NCI-H2227 (cell line): Measurements from ENCODE around the gene CDHR5.
"Not testable (repeated sequence)": the region's sequence is repeated elsewhere in the genome, so short reads cannot be mapped to it uniquely, and the experiment has no call there.

Source experiments
- DNase-seq: peaks from one replicate; lab custom pipeline; 2025; ENCODE audit not compliant: unreplicated experiment; lab: John Stamatoyannopoulos, UW

The CDHR5 gene, protein sequence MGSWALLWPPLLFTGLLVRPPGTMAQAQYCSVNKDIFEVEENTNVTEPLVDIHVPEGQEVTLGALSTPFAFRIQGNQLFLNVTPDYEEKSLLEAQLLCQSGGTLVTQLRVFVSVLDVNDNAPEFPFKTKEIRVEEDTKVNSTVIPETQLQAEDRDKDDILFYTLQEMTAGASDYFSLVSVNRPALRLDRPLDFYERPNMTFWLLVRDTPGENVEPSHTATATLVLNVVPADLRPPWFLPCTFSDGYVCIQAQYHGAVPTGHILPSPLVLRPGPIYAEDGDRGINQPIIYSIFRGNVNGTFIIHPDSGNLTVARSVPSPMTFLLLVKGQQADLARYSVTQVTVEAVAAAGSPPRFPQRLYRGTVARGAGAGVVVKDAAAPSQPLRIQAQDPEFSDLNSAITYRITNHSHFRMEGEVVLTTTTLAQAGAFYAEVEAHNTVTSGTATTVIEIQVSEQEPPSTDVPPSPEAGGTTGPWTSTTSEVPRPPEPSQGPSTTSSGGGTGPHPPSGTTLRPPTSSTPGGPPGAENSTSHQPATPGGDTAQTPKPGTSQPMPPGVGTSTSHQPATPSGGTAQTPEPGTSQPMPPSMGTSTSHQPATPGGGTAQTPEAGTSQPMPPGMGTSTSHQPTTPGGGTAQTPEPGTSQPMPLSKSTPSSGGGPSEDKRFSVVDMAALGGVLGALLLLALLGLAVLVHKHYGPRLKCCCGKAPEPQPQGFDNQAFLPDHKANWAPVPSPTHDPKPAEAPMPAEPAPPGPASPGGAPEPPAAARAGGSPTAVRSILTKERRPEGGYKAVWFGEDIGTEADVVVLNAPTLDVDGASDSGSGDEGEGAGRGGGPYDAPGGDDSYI

DNA sequence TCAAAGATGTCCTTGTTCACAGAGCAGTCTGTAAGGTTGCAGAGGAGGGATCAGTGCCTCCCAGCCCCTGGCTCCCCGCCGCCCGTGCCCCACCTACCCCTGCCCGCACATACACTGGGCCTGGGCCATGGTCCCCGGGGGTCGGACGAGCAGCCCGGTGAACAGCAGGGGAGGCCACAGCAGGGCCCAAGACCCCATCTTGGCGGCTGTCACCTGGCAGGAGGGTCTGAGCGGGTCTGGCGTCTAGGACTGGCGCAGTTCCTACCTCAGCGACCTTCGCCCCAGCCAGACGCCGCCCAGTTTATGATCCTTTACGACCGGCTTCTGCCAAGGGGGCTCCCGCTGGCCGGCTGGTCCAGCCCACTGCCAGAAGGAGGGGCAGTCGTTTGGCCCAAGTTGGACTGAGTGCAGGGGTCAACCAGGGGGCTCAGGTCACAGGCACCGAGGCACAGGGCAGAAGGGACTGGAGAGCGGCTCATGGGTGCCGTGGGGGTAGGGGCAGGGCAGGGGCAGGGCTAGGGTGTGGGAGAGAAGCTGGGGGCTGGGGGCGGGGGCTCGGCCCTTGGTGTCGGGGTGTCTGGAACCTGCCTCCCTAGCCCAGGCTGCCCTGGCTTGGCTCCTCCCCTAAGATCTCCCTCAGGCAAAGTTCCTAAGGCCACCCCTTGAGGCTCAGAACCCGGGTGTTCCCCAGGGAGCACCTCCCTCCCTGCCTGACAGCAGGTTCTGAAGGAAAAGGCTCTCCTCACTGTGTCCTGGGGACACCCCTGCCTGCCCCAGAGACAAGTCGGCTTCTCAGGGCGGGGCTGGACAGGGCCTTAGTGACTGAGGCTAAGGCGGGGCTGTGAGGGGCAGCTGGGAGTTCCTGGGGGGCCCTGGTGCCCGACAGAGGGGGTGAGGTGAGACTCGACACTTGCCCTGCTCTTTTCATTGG, at the start of gene CDHR5:
Gene CDHR5 (minus strand): TSS at position 251 of the 931 bp plus-strand sequence. CDS start 53 bp downstream, at position 198.
- no peak for DNase-seq

DNA sequence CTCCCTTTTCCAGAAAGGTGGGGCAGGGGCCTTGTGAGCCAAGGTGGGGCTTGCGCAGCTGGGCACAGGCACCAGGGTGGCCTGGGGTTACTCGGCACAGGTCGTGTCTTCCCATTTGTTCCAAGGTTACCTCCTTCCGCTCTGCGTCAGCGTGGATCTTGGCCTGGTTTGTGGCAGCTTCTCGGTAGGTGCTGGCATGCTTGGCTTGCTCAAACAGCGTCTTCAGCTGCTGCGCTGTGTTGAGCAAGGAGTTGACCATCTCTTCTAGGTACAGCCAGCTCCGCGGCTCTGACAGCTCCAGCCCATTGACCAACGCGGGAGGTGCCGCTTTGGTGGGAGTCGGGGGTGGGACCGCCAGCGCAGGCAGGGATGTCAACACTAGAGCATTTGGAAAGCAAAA, 49.7 kb upstream of the CDHR5 start:
- DNase-seq: no peak

DNA sequence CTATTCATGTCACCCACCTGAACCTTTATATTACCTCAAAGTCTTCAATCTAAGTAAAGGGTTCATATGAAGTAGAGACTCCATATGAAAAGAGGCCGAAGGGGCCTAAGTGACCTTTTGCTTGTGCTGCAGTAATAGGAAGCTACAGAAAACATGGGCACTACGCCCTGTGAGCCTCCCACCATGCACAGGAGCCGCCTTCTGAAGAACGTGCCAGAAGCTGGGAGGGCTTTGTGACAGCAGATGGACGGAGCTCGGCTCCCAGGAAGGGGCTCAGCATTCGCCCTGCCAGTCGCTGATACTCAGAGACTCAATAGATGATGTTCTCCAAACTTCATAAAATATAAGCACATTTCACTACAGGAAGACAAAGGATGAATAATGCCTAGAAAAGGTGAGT, 49.1 kb upstream of the CDHR5 start:
- no peak for DNase-seq

DNA sequence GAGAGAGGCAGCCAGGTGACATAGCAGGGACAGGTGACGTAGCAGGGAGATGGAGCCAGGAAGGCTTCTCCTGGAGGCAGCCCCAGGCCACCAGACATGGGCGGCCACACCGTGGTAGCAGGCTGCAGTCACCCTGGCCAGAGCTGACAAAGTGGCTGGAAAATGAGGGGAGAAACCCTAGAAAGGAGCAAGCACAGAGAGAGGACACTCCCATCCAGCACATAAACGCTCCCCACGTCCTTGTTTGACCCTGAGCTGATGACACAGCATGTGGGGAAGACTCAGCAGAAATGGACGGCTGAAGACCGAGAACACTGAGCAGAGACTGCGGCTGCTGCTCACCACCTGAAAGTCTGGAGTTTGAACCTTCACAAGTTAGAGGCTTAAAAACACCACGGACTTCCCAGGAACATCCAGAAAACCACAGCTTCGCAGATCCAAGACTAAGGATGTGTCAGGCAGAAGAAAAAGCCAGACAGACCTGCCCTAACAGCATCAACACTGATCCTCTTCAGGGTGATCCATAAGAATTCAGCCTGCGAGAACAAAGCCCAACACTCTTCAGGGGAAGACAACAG, 41.0 kb upstream of the CDHR5 start:
- DNase-seq: peak; percentile 74

DNA sequence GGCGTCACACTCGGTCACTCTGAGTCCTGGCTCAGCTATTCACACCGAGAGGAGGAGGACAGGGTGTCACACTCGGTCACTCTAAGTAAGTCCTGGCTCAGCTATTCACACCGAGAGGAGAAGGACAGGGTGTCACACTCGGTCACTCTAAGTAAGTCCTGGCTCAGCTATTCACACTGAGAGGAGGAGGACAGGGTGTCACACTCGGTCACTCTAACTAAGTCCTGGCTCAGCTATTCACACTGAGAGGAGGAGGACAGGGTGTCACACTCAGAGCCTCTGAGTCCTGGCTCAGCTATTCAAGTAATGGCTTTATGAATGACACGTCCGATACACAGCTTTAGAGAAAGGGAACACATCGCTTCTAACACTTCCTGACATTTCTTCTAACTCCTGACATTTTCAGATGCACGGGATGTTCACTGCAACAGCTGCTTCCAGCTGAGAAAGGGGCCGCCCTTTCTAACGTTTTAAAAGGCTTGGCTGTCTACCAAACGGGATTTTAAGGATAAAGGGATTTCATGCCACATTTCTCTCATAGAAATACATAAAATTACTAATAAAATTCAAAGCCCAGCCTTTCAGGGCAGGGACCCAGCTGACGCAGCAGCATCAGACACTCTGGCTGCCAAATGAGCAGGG, 40.4 kb upstream of the CDHR5 start:
- no peak for DNase-seq

DNA sequence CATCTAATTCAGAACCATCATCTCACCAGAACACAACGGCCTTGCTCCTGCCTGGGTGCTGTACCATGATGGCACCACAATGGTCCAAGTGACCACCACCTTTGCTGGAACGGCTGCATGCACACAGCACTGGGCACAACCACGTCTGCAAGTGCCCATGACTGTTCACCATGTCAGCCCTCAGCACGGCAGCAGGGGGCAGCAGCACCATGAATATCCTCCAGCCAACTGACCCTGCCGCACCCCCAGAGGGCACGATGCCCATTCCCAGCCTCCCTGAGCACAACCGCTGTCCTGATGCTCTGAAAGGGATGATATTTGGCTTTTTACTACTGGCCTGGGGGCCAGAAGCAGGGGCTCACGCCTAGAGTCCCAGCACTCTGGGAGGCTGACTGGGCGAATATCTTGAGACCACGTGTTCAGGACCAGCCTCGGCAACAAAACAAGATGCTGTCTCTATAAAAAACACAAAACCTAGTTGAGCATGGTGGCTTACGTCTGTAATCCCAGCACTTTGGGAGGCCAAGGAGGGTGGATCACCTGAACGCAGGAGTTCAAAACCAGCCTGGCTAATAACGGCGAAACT, 38.0 kb upstream of the CDHR5 start:
- peak; percentile 50 for DNase-seq

DNA sequence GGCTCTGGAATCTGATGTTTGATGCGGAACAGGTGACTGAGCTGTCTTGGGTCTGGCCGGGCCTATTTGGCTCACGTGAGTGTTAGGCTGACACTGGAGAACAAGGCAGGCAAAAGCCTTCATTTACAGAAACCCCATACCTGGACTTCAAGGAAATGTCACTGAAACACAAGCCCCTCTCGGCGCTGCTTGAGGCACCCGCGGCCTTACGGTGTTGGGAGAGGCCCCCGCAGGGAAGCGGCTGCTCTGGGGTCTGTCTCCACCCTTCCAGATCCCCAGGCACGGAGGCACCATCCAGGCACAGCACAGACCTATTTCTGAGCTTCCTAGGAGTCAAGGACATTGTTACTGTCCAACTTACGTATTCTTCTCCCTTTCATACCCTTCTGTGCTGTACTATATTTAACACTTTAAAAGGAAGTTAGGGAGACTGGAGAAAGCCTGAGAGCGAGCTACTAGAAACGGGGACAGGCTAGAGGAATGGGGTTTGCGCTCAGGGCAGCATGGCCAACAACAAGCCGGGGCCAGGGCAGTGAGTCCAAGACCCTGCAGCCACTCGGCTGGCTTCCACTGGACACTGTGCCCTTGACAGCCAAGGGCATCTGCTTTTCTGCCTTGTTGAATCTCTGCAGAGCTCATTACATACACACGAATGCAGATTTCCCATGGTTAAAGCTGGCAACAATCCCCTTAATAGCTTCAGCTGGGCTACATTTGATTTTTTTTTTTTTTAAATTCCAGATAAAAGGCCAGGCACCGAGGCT, 36.1 kb upstream of the CDHR5 start:
- no peak for DNase-seq

DNA sequence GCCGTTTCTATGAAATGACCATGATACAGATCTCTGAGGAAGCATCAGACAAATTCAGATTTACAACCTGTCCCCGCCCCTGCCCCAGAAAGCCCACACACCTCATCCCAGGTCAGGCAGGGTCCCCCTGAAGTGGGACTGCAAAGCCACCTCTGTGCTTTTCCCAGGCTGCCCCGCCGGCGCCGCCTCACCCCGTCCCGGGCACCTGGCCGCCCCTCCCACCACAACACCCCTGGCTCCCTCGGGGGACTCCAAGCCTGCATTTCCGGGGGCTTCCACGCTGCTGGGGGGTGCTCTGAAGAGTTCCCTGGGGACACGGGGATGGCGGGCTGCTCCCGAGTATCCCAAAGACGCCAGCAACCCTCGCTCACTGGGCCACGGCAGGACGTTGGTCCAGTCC, 35.5 kb upstream of the CDHR5 start:
- DNase-seq: no peak

DNA sequence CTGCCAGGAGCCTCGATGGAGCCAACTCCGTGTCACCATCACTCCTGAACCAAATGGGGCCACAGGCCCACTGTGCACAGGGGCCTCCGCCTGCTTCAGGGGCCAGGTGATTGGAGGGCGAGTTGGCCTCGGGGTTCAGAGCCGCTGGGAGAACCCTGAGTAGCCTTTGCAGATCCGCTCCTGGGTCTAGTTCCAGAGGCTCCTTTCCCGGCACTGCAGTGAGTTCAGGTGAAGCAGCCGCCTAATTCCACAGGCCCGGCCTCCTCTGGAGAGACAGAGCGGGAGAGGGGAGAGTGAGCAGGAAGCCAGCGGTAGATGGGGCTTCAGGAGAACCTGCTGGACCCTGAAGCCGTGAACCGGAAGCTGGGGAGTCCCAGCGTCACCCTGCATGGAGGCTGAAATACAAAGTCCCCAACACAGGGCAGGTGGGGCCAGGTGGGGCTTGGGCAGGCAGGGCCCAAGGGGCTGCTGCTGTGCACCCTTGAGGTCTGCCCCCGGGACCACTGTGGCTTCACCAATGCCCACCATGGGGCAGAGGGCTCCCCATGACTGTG, 34.9 kb upstream of the CDHR5 start:
- DNase-seq: no peak

DNA sequence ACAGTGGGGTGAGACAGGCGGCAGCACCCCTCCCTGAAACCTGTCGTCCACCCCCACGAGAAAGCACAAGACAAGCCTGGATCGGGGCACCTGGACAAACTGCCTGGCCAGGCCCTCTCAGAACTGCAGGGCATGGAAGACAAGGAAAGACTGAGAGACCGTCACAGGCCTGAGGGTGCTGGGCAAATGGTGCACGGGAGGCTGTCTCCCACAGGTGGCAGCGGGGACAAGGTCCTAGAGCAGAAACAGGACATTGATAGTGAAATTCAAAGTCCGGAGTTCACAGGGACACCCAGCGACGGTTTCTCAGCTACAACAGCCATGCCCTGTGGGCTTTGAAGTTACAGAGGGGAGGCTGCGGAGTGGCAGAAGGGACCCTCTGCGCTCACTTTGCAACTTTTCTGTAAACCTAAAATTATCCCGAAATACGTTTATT, 33.0 kb upstream of the CDHR5 start:
- no peak for DNase-seq

DNA sequence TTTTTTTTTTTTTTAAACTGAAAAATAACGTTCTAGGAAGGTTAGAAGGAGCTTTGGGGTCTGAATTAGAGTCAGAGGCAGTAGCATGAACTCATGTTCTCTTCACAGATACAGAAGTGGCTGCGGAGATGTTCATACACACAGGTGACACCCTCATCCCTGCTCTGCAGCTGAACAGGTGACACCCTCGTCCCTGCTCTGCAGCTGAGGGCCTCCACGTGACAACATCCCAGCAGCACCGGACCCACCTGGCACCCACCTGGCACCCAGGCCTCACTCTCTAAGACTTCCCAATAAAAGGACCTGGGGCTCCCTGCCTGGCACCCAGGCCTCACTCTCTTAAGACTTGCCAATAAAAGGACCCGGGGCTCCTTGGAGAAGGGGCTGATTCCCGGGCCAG, 32.1 kb upstream of the CDHR5 start:
- no peak for DNase-seq

DNA sequence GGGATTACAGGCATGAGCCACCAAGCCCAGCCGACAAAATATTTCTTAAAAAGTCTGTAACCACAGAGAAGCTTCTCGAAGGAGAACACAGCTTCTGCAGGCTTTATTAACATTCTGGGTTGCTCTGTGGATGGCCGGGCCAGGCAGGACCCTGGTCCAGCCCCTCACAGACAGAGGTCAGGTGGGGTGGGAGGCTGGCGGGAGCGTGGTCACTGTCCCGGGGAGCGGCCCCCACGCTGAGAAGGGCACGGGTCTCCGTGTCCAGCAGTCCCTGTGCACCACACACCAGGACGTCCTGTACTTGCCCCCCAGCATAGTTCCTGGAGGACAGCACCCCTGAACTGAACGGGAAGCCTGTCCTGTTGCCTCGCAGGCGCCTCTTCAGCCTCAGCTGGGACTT, 31.7 kb upstream of the CDHR5 start:
- no peak for DNase-seq

DNA sequence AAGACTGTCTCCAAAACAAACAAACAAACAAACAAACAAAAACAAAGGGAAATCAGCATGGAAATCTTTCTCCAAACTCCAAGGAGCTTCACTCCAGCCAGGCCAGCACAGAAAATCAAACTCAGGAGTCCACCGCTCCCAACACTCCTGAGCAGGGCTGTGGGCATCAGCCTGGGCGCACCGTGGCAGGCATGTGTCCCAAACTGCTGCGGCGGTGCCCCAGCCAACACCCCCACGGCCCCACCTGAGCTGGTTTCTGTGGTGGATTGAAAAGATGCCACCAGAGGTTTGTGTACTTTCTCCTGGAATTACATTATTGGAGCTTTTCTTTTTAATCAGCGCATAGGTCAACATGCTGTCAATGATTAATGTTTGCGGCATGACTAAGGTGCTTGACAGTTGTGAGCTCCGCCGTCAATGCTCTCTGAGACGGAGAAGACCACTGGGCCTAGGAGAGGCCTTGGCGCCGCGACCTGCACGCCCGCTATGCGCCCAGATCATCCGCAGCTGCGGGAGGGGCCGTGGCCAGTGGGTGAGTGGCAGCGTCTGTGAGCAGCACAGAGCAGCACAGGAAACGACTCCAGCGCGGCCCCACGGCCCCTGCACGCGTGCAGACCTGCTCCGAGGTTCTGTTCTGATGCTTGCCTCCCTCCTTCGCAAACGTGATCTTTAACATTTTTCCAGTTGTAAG, 30.4 kb upstream of the CDHR5 start:
- no peak for DNase-seq

DNA sequence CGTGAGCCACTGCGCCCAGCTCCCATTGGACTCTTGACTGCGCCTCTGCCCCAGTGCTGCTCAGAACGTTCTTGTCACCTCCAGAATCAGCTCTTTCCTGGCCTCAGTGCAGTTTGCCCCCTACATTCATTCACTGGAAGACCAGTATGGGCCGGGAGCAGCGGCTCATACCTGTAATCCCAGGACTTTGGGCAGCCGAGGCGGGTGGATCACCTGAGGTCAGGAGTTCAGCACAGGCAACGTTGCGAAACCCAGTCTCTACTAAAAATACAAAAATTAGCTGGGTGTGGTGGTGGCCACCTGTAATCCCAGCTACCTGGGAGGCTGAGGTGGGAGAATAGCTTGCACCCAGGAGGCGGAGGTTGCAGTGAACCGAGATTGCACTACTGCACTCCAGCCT, 29.7 kb upstream of the CDHR5 start:
- not testable (repeated sequence) for DNase-seq

DNA sequence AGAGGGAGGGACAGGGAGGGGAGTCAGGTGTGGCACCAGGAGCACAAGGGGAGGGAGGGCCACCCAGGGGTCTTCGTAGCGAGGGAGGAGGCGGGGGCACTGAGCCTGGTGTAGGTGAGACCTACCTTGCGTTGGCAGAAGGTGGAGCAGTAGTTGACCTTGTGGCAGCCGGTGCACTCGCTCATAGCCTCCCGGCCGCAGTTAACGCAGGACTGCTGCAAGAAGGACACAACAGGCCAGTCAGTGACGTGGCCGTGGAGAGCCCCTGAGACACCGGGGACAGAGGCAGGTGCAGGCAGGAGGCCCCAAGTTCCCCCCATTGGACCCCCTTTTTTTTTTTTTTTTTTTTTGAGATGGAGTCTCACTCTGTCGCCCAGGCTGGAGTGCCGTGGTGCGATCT, 29.1 kb upstream of the CDHR5 start:
- no peak for DNase-seq

DNA sequence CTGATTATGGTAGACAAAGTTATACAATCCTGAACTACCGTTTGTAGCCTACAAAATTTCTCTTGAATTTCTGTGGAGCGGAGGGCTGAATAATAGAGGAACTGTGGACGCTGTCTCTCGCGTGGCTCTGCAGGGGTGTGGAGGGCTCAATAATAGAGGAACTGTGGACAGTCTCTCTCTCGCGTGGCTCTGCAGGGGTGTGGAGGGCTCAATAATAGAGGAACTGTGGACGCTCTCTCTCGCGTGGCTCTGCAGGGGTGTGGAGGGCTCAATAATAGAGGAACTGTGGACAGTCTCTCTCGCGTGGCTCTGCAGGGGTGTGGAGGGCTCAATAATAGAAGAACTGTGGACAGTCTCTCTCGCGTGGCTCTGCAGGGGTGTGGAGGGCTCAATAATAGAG, 28.4 kb upstream of the CDHR5 start:
- not testable (repeated sequence) for DNase-seq

DNA sequence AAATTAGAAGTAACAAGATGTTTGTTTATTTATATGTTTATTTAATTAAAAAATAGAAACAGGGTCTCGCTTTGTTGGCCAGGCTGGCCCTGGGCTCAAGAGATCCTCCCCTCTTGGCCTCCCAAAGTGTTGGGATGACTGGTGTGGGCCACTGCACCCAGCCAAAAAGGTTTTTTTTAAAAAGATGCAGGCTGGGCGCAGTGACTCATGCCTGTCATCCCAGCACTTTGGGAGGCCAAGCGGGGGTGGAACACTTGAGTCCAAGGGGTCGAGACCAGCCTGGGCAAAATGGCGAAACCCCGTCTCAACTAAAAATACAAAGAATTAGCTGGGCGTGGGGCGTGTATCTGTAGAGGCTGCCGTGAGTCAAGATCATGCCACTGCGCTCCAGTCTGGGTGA, 25.7 kb upstream of the CDHR5 start:
- no peak for DNase-seq

DNA sequence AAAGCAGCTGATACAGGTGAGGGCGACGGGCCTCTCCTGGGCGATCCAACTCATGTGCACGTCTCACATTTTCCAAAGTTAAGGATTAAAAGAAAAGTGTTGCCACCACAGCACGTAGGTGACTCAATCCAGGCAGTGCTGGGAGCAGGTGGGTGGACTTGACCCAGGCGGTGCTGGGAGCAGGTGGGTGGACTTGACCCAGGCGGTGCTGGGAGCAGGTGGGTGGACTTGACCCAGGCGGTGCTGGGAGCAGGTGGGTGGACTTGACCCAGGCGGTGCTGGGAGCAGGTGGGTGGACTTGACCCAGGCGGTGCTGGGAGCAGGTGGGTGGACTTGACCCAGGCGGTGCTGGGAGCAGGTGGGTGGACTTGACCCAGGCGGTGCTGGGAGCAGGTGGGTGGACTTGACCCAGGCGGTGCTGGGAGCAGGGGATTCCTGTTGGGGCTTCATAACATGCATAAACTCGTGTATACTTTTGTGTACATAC, 23.0 kb upstream of the CDHR5 start:
- DNase-seq: not testable (repeated sequence)
